Esophagus (tissue), 2 donors: Measurements from ENCODE around the gene SMC6. TPM values are rescaled to one million over a fixed set of nuclear protein-coding genes. Genes with fewer than 3 reads are reported as not detected.

Source experiments
- H3K27ac ChIP-seq, 2 donors: one replicate each; pipeline ENCODE4 v1.5.1; 2013; ENCODE audit warnings: low read depth in 2 of 2, mild to moderate bottlenecking in 2 of 2, inconsistent platforms in 1 of 2, low read length in 1 of 2, moderate library complexity in 1 of 2
- H3K27me3 ChIP-seq, 2 donors: one replicate each; pipeline ENCODE4 v1.6.1; 2013; ENCODE audit warnings: low read length in 2 of 2, control low read depth in 1 of 2, mild to moderate bottlenecking in 1 of 2; ENCODE audit not compliant: insufficient read depth in 2 of 2, control insufficient read depth in 1 of 2
- H3K36me3 ChIP-seq, 2 donors: one replicate each; pipeline ENCODE4 v1.6.1; 2013; ENCODE audit warnings: low read length in 1 of 2; ENCODE audit not compliant: control insufficient read depth in 2 of 2, insufficient read depth in 2 of 2
- H3K4me1 ChIP-seq, 2 donors: one replicate each; pipeline ENCODE4 v1.6.1; 2013; ENCODE audit warnings: low read length in 1 of 2; ENCODE audit not compliant: control insufficient read depth in 2 of 2, insufficient read depth in 2 of 2
- H3K4me3 ChIP-seq, 2 donors: one replicate each; pipeline ENCODE4 v1.5.1; 2013; ENCODE audit warnings: low read length in 2 of 2, mild to moderate bottlenecking in 2 of 2, low read depth in 1 of 2, moderate library complexity in 1 of 2
- H3K9me3 ChIP-seq, 2 donors: one replicate each; pipeline ENCODE4 v1.6.1; 2013; ENCODE audit warnings: mild to moderate bottlenecking in 2 of 2, low read depth in 1 of 2, low read length in 1 of 2, moderate library complexity in 1 of 2; ENCODE audit not compliant: control insufficient read depth in 2 of 2, insufficient read depth in 1 of 2
- WGBS, 2 donors: extraction: QIAGEN DNeasy Blood & Tissue Kit; methylation state at CpG; one replicate each; pipeline ENCODE4 v1.1.7; 2013; 5-methylcytosine and 5-hydroxymethylcytosine counted together
- polyA plus RNA-seq, 2 donors: library from polyadenylated mRNA; stranded (reverse); fragments of 200-250 nt; gene quantifications; one replicate each; pipeline ENCODE4 v1.2.3, GENCODE V29; 2013
- donor health status: healthy with polysubstance abuse.
- donor health status: Bipolar disorder and iron deficiency.

Gene SMC6
- polyA plus RNA-seq, 2 donors = 9.2 to 12.3 TPM

DNA sequence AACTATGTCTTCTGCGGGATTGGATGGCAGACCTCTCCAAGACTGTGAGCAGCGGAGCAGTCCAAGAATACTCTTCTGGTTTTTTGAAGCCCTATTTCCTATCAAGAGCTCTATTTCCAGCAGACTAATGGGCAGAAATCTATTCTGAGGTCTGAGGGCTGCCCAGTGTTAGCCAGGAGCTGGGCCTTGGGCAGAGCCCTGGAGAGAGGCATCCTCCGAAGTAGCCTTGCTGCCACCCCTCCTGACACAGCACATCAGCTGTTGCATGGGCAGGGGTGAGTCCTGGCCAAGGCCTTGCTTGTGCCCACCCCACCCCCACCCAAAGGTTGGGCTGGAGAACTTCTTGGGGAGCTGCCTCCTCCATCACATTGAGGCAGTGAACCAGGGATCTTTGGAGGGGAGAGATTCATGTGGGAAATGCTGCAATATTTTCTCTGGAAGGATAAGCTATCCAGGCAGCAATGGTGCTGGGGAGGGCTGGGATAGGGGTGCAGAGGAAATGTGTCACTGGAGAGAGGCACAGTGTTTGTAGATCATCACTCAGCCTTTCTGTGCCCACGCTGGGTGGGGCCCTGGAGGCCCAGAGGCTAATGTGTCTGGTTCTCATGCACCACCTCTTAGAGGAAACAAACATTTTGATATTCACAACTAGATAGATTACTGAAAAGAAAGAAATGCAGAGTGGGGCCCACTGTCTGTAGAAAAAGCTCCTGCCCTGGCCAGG lies 108.5 kb downstream of the SMC6 start:
- peaks cover 0 to 5% of the 10 kb centered on the region in 2 donors for H3K36me3 ChIP-seq
- H3K9me3 ChIP-seq = no peaks in the 10 kb centered on the region
- WGBS, 2 donors = 85 to 89% methylated on average over 4 of the region's 4 CpGs
- H3K4me1 ChIP-seq = peaks cover 0 to 3% of the 10 kb centered on the region in 2 donors
- H3K27ac ChIP-seq = peak overlapping the region in 1 of 2 donors; percentile 63
- H3K4me3 ChIP-seq = no peak overlapping the region
- no peaks in the 10 kb centered on the region for H3K27me3 ChIP-seq

DNA sequence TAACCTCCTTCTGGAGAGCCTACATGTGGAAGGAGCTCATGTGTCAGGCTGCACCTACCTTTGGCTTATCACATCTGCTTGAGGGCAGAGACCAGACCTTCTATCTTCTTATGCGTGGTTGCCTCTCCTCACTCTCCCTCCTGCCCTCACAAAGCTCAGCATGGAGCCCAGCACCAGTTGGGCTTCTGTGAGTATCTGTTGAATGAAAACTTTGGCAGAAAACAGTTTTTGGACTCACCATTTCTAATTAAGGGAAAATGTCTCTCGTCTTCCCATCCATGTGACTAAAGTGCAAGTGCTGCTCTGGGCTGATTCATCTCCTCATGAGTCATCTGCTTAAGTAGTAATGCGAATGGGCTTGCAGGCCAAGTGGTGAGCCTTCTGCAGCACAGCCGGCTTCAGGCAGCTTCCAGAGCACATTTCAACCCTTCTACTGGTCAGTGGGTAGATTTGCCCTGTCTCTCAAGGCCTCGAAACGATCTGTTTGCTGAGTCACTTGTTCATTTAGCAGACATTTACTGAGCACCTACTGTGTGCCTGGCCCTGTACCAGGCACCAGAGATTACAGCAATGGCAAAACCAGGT lies 110.5 kb downstream of the SMC6 start:
- 31 to 42% methylated on average over 6 of the region's 6 CpGs for WGBS, 2 donors
- Histone ChIP-seq H3K27ac (peak overlapping the region; percentile 79 to 82), H3K27me3 (no peaks in the 10 kb centered on the region), H3K4me3 (no peak overlapping the region), H3K9me3 (no peaks in the 10 kb centered on the region), H3K4me1 (peaks cover 0 to 3% of the 10 kb centered on the region in 2 donors), H3K36me3 (no peaks in the 10 kb centered on the region)

DNA sequence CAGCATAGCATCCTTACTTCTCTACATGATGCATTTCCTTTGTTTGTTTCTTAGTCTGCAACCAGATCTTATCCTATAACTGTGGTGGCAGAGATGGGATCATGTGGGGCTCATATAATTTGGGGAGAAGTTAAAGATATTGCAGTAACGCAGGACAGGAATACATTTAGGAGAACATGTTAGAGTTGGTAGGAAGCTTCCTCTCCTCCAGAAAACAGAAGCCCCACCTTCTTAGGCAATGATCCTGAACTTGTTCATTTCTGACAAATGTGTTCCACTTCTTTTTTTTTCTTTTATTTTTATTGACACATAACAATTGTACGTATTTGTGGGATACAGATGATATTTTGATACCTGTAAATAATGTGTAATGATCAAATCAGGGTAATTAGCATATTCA lies 113.2 kb downstream of the SMC6 start:
- H3K27me3 ChIP-seq = no peaks in the 10 kb centered on the region
- no peaks in the 10 kb centered on the region for H3K36me3 ChIP-seq
- no peak overlapping the region for H3K4me3 ChIP-seq
- H3K4me1 ChIP-seq = peaks cover 0 to 3% of the 10 kb centered on the region in 2 donors
- H3K27ac ChIP-seq = no peak overlapping the region
- 79 to 94% methylated on average over 2 of the region's 2 CpGs for WGBS, 2 donors
- H3K9me3 ChIP-seq = no peaks in the 10 kb centered on the region

DNA sequence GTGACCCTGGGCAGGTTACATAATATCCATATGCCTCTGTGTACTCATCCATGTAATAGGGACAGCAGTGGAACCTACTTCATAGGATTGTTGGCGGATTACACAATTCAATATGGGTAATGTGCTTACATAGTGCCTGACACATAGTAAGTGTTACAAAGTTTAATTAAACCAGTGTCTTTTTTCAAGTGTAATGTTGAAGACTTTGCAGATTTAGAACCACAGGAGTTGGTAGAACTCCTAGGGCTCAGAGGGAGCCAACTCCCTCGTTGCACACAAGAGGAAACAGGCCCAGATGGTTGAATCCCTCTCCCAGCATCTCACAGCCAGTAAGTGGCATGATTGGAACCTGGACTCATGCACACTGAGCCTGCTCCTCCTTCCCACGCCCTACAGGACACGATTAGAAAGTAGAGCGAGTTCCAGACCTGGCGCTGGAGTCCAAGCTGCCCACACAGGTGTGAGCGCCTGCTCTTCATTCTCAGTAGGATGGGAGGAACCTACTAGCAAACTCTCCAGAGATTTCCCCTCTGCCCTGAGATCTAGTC lies 115.3 kb downstream of the SMC6 start:
- H3K9me3 ChIP-seq = no peaks in the 10 kb centered on the region

DNA sequence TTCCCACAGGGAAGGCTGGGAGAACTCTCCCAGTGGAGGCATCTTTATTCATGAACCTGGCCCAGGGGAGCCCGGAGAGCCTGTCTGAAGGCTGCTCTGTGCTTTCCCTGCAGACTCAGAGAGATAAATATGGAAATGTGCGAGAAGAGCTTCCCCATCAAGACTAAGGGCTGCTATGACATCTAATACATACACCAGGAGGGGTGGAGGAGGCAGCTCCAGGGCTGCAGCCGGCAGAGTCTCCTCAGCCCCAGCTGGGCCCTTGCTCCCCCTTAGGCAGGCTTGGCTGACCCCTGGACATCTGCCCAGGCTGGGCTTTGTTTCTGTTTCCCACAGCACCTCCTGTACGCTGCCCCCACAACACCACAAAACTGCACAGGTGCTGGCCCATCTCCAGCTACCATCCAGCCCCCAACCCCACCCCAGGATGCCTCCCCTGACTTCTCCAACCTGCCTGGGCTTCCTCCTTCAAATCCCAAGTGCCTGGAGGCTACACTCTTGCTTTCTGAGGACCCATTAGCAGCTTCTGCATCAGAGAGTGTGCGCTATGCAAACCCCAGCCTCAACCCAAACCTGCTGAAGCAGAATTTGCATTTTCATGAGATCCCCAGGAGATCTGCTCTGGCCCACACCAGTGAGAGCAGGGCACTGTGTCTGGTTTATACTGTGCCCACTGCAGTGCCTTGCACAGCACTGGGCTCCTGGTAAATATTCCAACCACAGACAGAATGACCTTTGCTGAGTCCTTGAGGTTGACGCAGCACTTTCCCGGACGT lies 116.3 kb downstream of the SMC6 start:
- 72 to 84% methylated on average over 8 of the region's 8 CpGs for WGBS, 2 donors
- Histone ChIP-seq H3K27ac (no peak overlapping the region), H3K4me1 (no peaks in the 10 kb centered on the region), H3K27me3 (no peaks in the 10 kb centered on the region), H3K4me3 (no peak overlapping the region), H3K9me3 (no peaks in the 10 kb centered on the region), H3K36me3 (no peaks in the 10 kb centered on the region)

More for the DNA sequence above, 115.3 kb downstream of the SMC6 start:
- Histone ChIP-seq H3K27me3 (no peaks in the 10 kb centered on the region), H3K36me3 (no peaks in the 10 kb centered on the region), H3K4me3 (no peak overlapping the region), H3K27ac (no peak overlapping the region), H3K4me1 (peaks cover 0 to 3% of the 10 kb centered on the region in 2 donors)
- 86 to 87% methylated on average over 7 of the region's 7 CpGs for WGBS, 2 donors

DNA sequence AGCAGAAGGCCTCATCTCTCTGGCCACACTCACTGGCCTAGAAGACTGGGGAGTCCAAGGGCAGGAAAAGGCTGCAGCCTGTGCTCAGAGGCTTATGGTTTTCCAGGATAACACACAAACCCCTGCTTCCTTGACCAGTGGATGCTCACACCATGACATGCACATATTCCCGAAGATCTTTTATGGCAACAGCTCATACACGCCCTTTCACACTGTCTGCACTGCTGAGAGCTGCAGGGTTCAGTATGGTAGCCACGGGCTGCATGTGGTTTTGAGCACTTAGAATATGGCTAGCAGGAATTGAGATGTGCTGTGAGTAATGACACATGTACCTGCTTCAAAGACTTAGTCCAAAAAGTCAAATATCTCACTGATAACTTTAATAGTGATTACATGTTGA lies 117.4 kb downstream of the SMC6 start:
- H3K4me3 ChIP-seq = no peak overlapping the region
- H3K4me1 ChIP-seq = no peaks in the 10 kb centered on the region
- 89 to 91% methylated on average over 3 of the region's 3 CpGs for WGBS, 2 donors
- no peaks in the 10 kb centered on the region for H3K27me3 ChIP-seq
- H3K27ac ChIP-seq = no peak overlapping the region
- no peaks in the 10 kb centered on the region for H3K9me3 ChIP-seq
- no peaks in the 10 kb centered on the region for H3K36me3 ChIP-seq

DNA sequence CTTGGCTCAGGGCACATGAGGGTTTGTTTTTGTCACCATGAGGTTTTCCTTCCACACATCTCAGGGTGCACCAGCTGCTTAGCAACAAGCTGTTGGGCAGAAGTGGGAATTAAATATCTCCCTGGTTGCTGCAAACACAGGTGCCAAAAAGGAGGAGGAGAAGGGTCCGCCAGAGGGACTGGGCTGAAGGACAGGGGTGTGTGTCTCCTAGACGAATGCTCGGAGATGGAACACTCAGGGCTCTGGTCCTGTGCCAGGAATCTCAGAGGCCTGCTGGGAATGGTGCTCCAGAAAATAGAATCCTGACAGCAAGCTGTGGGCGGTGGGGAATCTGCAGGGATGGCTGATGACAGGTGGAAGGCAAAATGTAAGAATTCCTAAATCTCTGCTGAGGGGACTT lies 118.6 kb downstream of the SMC6 start:
- no peak overlapping the region for H3K27ac ChIP-seq
- no peak overlapping the region for H3K4me3 ChIP-seq
- no peaks in the 10 kb centered on the region for H3K36me3 ChIP-seq
- WGBS, 2 donors = 68 to 77% methylated on average over 4 of the region's 4 CpGs
- H3K9me3 ChIP-seq = no peaks in the 10 kb centered on the region
- no peaks in the 10 kb centered on the region for H3K4me1 ChIP-seq
- no peaks in the 10 kb centered on the region for H3K27me3 ChIP-seq

DNA sequence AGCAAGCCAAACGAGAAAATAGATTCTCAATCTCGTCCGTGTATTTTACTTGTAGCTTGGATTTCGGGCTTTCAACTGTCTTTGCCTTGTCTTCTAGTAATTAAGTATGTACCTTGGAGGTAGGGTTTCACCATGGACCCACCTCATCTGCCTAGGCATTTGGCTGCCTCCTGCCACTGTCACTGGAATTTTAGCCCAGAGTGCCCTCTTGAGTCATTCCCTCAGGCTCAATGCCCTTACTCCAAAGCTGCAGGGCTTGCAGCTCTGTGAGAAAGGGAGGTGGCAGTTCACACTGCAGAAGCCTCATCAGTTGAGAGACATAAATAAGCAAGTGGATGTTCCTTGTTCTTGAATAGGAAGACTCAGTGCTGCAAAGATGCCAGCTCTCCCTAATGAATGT lies 123.5 kb downstream of the SMC6 start:
- H3K9me3 ChIP-seq = no peaks in the 10 kb centered on the region
- no peaks in the 10 kb centered on the region for H3K27me3 ChIP-seq
- H3K4me3 ChIP-seq = no peak overlapping the region
- H3K27ac ChIP-seq = no peak overlapping the region
- 88 to 90% methylated on average over 4 of the region's 4 CpGs for WGBS, 2 donors
- H3K4me1 ChIP-seq = peaks cover 0 to 2% of the 10 kb centered on the region in 2 donors
- H3K36me3 ChIP-seq = no peaks in the 10 kb centered on the region

DNA sequence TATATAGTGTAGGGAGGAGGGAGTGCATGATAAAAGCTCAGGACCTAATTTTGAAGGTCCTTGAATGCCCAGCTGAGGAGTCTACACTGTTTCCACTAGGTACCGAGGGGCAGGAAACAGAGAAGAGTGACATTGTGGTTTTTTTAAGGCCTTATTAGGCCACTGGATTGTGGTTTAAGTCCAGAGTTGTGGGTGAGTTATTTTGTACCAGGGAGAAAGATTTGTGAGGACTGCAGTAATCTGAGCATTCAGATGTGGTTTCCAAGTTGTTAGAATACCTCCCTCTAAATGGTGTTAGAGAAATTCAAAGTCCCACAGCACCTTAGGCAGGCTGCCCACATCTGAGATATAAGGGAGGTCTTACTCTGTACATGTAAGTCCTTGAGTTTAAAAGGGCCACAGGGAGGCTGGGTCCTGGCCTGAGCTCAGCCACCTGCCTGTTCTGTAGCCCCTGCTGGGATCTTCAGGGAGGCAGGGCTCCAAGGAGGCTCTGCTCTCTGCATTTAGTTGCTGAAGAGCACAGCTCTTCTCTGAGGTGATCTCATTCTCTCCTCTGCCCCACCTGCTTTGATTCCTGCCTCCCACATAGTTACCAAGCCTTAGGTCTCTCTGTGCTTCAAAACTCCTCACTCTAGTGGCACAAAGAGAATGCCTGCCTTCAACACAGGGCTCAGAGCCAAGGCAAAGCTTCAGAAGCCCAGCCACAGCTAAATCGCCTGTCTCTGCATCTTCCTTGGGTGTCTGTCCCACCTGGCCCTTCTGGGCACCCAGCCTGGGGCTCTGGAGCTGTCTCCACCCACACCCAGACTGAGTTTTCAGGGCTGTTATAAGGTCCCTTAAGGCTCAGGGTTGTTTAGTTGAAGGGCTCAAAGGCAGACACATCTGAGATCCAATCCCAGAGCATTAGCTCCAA lies 125.0 kb downstream of the SMC6 start:
- H3K27ac ChIP-seq = peak overlapping the region in 1 of 2 donors; percentile 48
- 52 to 55% methylated on average over 2 of the region's 2 CpGs for WGBS, 2 donors

More for the DNA sequence above, 125.0 kb downstream of the SMC6 start:
- H3K4me1 ChIP-seq = peaks cover 0 to 2% of the 10 kb centered on the region in 2 donors
- no peaks in the 10 kb centered on the region for H3K36me3 ChIP-seq
- no peaks in the 10 kb centered on the region for H3K9me3 ChIP-seq
- H3K4me3 ChIP-seq = no peak overlapping the region
- H3K27me3 ChIP-seq = no peaks in the 10 kb centered on the region
